GM12878 (cell line): ENCODE results near the gene BTBD10. TPM values are rescaled to one million over a fixed set of nuclear protein-coding genes. Genes with fewer than 3 reads are reported as not detected.

Source experiments
- ATAC-seq: fragments of 200-7000 bp; cut with Tn5 transposase; 3 replicates; pipeline ENCODE4 v1.9.1; 2020; ENCODE audit warnings: mild to moderate bottlenecking, moderate library complexity
- BruUV-seq: library from RNA; stranded (reverse); fragments of 400-500 nt; replicated peaks from 2 replicates; lab custom pipeline; 2021; lab: Mats Ljungman, UMichigan
- CTCF ChIA-PET: fragments of 300-600 bp; sonication (Branson Sonifier 250); formaldehyde crosslinking; extraction: SDS; loops from one replicate; lab custom pipeline; 2021; ENCODE audit warnings: inconsistent platforms; lab: Yijun Ruan, JAX
- POLR2A ChIA-PET: fragments of 350-600 bp; formaldehyde crosslinking; extraction: SDS; loops from one replicate; lab custom pipeline; 2021; ENCODE audit warnings: inconsistent platforms; lab: Charles Lee
- RAD21 ChIA-PET: fragments of 300-600 bp; sonication (Branson Sonifier 250); formaldehyde crosslinking; loops from one replicate; lab custom pipeline; 2023; ENCODE audit warnings: antibody characterized with exemption; ENCODE audit not compliant: unreplicated experiment; lab: Charles Lee
- SMC1A ChIA-PET: fragments of 300-600 bp; sonication (Branson Sonifier 250); formaldehyde crosslinking; loops from one replicate; lab custom pipeline; 2023; ENCODE audit not compliant: unreplicated experiment, uncharacterized antibody; lab: Charles Lee
- DNase-seq: peaks from one replicate; pipeline ENCODE4 v3.0.0-alpha.2; 2011; ENCODE audit warnings: low read depth, low spot score
- FAIRE-seq: peaks from 3 replicates; lab custom pipeline; 2011; peaks lifted over from hg19 to GRCh38; lab: Jason Lieb, UNC
- H2AFZ ChIP-seq: 2 replicates; pipeline ENCODE4 v1.6.0; 2011; ENCODE audit warnings: low read depth, low read length, control low read depth; ENCODE audit not compliant: control insufficient read depth
- H3K27ac ChIP-seq: 2 replicates; pipeline ENCODE4 v1.5.1; 2011; ENCODE audit warnings: control low read depth; ENCODE audit not compliant: control insufficient read depth, insufficient read depth
- H3K27me3 ChIP-seq, 2 experiments: replicated peaks in 1 of 2; 2 replicates each; pipeline versions ENCODE4 v1.6.0 to v1.6.1; 2011; ENCODE audit warnings: low read length in 1 of 2; ENCODE audit not compliant: control insufficient read depth in 2 of 2, insufficient read depth in 2 of 2
- H3K36me3 ChIP-seq, 2 experiments: 2 replicates each; pipeline ENCODE4 v1.5.1; 2011; ENCODE audit warnings: low read length in 1 of 2; ENCODE audit not compliant: control insufficient read depth in 2 of 2, insufficient read depth in 2 of 2
- H3K4me1 ChIP-seq: 2 replicates; pipeline ENCODE4 v1.6.1; 2011; ENCODE audit warnings: mild to moderate bottlenecking, low read length, moderate library complexity, mixed read lengths; ENCODE audit not compliant: control insufficient read depth, insufficient read depth
- H3K4me2 ChIP-seq: 2 replicates; pipeline ENCODE4 v1.6.0; 2011; ENCODE audit warnings: control low read depth; ENCODE audit not compliant: control insufficient read depth, insufficient read depth
- H3K4me3 ChIP-seq: fragments of 200-600 bp; sonication (generic); 2 replicates; pipeline ENCODE4 v1.5.1; 2016
- H3K79me2 ChIP-seq: 2 replicates; pipeline ENCODE4 v1.6.0; 2011; ENCODE audit warnings: low read length; ENCODE audit not compliant: control insufficient read depth, insufficient read depth
- H3K9ac ChIP-seq: 2 replicates; pipeline ENCODE4 v1.8.0; 2011; ENCODE audit warnings: low read length, control low read depth, mixed read lengths; ENCODE audit not compliant: control insufficient read depth, insufficient read depth
- H3K9me3 ChIP-seq: replicated peaks from 3 replicates; pipeline ENCODE4 v1.5.1; 2011; ENCODE audit warnings: mild to moderate bottlenecking, low read length; ENCODE audit not compliant: control insufficient read depth, insufficient read depth
- H4K20me1 ChIP-seq: 2 replicates; pipeline ENCODE4 v1.6.0; 2011; ENCODE audit not compliant: control insufficient read depth, insufficient read depth
- GATAD2B ChIP-seq: fragments of 450-650 bp; conservative IDR thresholded peaks from 2 replicates; pipeline ENCODE4 v1.6.1; 2017; ENCODE audit warnings: low read depth, mild to moderate bottlenecking, moderate library complexity
- KAT2A ChIP-seq: conservative IDR thresholded peaks from 2 replicates; pipeline ENCODE4 v1.6.1; 2011; ENCODE audit warnings: low read depth, low read length; ENCODE audit not compliant: control insufficient read depth
- NRF1 ChIP-seq: conservative IDR thresholded peaks from 2 replicates; pipeline ENCODE4 v1.6.1; 2011; ENCODE audit warnings: mild to moderate bottlenecking, low read depth, low read length, improper control_type of control experiment
- PAX8 ChIP-seq: fragments of 450-650 bp; IDR thresholded peaks from 2 replicates; pipeline ENCODE4 v1.6.1; 2017; ENCODE audit warnings: mild to moderate bottlenecking, moderate library complexity
- POLR2AphosphoS5 ChIP-seq: IDR thresholded peaks from 2 replicates; pipeline ENCODE4 v1.6.1; 2011; ENCODE audit warnings: mild to moderate bottlenecking, low read length, inconsistent platforms
- PRDM15 ChIP-seq: fragments of 450-650 bp; formaldehyde crosslinking; IDR thresholded peaks from 2 replicates; pipeline ENCODE4 v1.4.0; 2020; ENCODE audit warnings: mild to moderate bottlenecking, moderate library complexity
- RB1 ChIP-seq: fragments of 450-650 bp; formaldehyde crosslinking; IDR thresholded peaks from 2 replicates; pipeline ENCODE4 v1.6.1; 2017; ENCODE audit warnings: mild to moderate bottlenecking, borderline replicate concordance
- RELB ChIP-seq: fragments of 450-650 bp; IDR thresholded peaks from 2 replicates; pipeline ENCODE4 v1.6.1; 2017; ENCODE audit warnings: low read depth, mild to moderate bottlenecking, moderate library complexity
- REST ChIP-seq: IDR thresholded peaks from 2 replicates; pipeline ENCODE4 v1.6.1; 2012; ENCODE audit warnings: mild to moderate bottlenecking, low read depth, low read length
- SKIL ChIP-seq: fragments of 450-650 bp; IDR thresholded peaks from 2 replicates; pipeline ENCODE4 v1.6.1; 2017; ENCODE audit warnings: mild to moderate bottlenecking, low read depth, inconsistent platforms; ENCODE audit not compliant: poor library complexity, severe bottlenecking
- SMAD5 ChIP-seq: IDR thresholded peaks from 2 replicates; pipeline ENCODE4 v1.6.1; 2016; ENCODE audit warnings: antibody characterized with exemption, low read depth
- SREBF1 ChIP-seq: IDR thresholded peaks from 2 replicates; pipeline ENCODE4 v1.6.1; 2012; ENCODE audit warnings: mild to moderate bottlenecking, low read length
- YY1 ChIP-seq: IDR thresholded peaks from 2 replicates; pipeline ENCODE4 v1.6.1; 2011; ENCODE audit warnings: low read depth, mild to moderate bottlenecking, low read length
- WGBS: methylation state at CpG from one replicate; pipeline ENCODE4 v1.1.6; 2016; ENCODE audit warnings: low lambda C conversion rate; ENCODE audit not compliant: insufficient replicate concordance, insufficient coverage; ENCODE audit errors: missing lambda C conversion rate; 5-methylcytosine and 5-hydroxymethylcytosine counted together
- in situ Hi-C: fragments of 300-500 bp; cut with MboI; formaldehyde crosslinking; loops from 9 replicates; pipeline ENCODE4 v1.14.3; 2018; ENCODE audit warnings: mixed read lengths
- intact Hi-C: fragments of 100-400 bp; cut with micrococcal nuclease; formaldehyde crosslinking; loops from one replicate; pipeline ENCODE4 v1.14.2; 2022; ENCODE audit not compliant: unreplicated experiment
- polyA plus RNA-seq, 11 experiments: library from polyadenylated mRNA; depleted of rRNA in 4 of 11; unstranded in 6 of 11; stranded (reverse) in 5 of 11; fragments of >200 nt; fragmentation: Nextera tagmentation in 4 of 11; fragmentation: Illumina TruSeq in 1 of 11; extraction: Ambion mirVana in 4 of 11; extraction: Trizol in 1 of 11; gene quantifications; 1 replicate in 1 of 11; 2 replicates in 10 of 11; pipeline versions ENCODE4 v1.2.1 to v1.2.3, GENCODE V29; 2011 to 2016; ENCODE audit warnings: inconsistent platforms in 2 of 11, missing spikeins in 2 of 11, low read depth in 1 of 11
- total RNA-seq, 4 experiments: library from RNA; depleted of rRNA in 3 of 4; stranded (reverse); fragments of >200 nt in 3 of 4; fragmentation: Illumina TruSeq in 1 of 4; extraction: Trizol in 1 of 4; gene quantifications; 2 replicates each; pipeline versions ENCODE4 v1.2.1 to v1.2.3, GENCODE V29; 2013 to 2021

The BTBD10 gene
- total and polyA plus RNA-seq, 10 of the 15 experiments (the other 5 are each of a cell fraction or from before 2014, with no cell fraction given), result 20.8 to 38.8 (median 26.9) TPM

- POLR2A ChIA-PET, result no interaction called here
- H3K27me3 ChIP-seq, result no peaks in the 10 kb centered on the region
- TF ChIP-seq SREBF1, result no peak
- no peak for TF ChIP-seq PRDM15
- TF ChIP-seq RELB, result no peak
- TF ChIP-seq SKIL, result no peak
- TF ChIP-seq SMAD5, result no peak
- no peak for TF ChIP-seq KAT2A
- TF ChIP-seq GATAD2B, result no peak
- TF ChIP-seq YY1, result no peak
- no peak for TF ChIP-seq NRF1
- no peak for TF ChIP-seq POLR2AphosphoS5
- no peak for TF ChIP-seq PAX8
- no peak for TF ChIP-seq RB1
- TF ChIP-seq REST, result no peak
- intact Hi-C loops (no loop called here), in situ Hi-C loops (no loop called here)
- DNase-seq, result no peak
- no peaks in the 10 kb centered on the region for H4K20me1 ChIP-seq
- no peak for FAIRE-seq
- no peaks in the 10 kb centered on the region for H3K79me2 ChIP-seq
- SMC1A ChIA-PET, result interaction anchor here (1.0 kb wide), 1 partner anchor 30 kb away, joined by 3 read pairs; no protein-coding TSS in a partner anchor
- CTCF ChIA-PET, result interaction anchor here (1.2 kb wide), 1 partner anchor 63 kb away, joined by 3 read pairs; no protein-coding TSS in a partner anchor
- ATAC-seq, result no peak
- H3K9me3 ChIP-seq, result no peaks in the 10 kb centered on the region
- H3K4me1 ChIP-seq, result no peaks in the 10 kb centered on the region
- 100% methylated on average over 3 of the region's 3 CpGs for WGBS
- no peak overlapping the region for H3K4me3 ChIP-seq
- H3K27ac ChIP-seq, result no peak overlapping the region
- no peak overlapping the region for H3K9ac ChIP-seq
- no TSS peak for BruUV-seq
- H2AFZ ChIP-seq, result no peak overlapping the region
- H3K36me3 ChIP-seq, result peaks cover 3 to 13% of the 10 kb centered on the region in 2 experiments; a peak in 2 of 4 replicates
- H3K4me2 ChIP-seq, result no peak overlapping the region
- RAD21 ChIA-PET, result interaction anchor here (0.7 kb wide), 1 partner anchor 27 kb away, joined by 3 read pairs; no protein-coding TSS in a partner anchor
Measured at GRCh38 chr11:13415201-13415600, 47.8 kb downstream of the BTBD10 start.
